WTC11 (cell line): ENCODE data around the gene SLC8B1. TPM values are rescaled to one million over a fixed set of nuclear protein-coding genes. Genes with fewer than 3 reads are reported as not detected.

ENCODE experiments used
- ATAC-seq: fragments of 200-7000 bp; cut with Tn5 transposase; 2 replicates; pipeline ENCODE4 v1.10.0; 2021; ENCODE audit warnings: mild to moderate bottlenecking, moderate library complexity
- CTCF ChIA-PET: fragments of 300-600 bp; sonication (Branson Sonifier 250); formaldehyde crosslinking; loops from one replicate; lab custom pipeline; 2021; ENCODE audit warnings: antibody characterized with exemption; lab: Charles Lee
- POLR2A ChIA-PET: fragments of 350-600 bp; sonication (Branson Sonifier 250); formaldehyde crosslinking; loops from one replicate; lab custom pipeline; 2021; ENCODE audit warnings: antibody characterized with exemption; lab: Charles Lee
- DNase-seq: peaks from one replicate; pipeline ENCODE4 v3.0.0; 2021; ENCODE audit warnings: low spot score
- H3K27ac Mint-ChIP-seq: 2 replicates; pipeline ENCODE4 v1.8.0; 2021; ENCODE audit warnings: mixed read lengths
- H3K27me3 Mint-ChIP-seq: 2 replicates; pipeline ENCODE4 v1.8.0; 2021; ENCODE audit warnings: low read depth, mild to moderate bottlenecking, moderate library complexity, mixed read lengths
- H3K36me3 Mint-ChIP-seq: 2 replicates; pipeline ENCODE4 v1.8.0; 2021; ENCODE audit warnings: mixed read lengths
- H3K4me1 Mint-ChIP-seq: 2 replicates; pipeline ENCODE4 v1.8.0; 2022; ENCODE audit warnings: mixed read lengths
- H3K4me3 Mint-ChIP-seq: 2 replicates; pipeline ENCODE4 v1.8.0; 2021; ENCODE audit warnings: mild to moderate bottlenecking, moderate library complexity, mixed read lengths
- H3K9me3 Mint-ChIP-seq: 2 replicates; pipeline ENCODE4 v1.8.0; 2021; ENCODE audit warnings: mixed read lengths
- FOXJ3 ChIP-seq: sonication (generic); formaldehyde crosslinking; IDR thresholded peaks from 2 replicates; pipeline ENCODE4 v1.9.0; 2021; ENCODE audit warnings: missing genetic modification reagents, mild to moderate bottlenecking, borderline replicate concordance
- NR2C2 ChIP-seq: sonication (generic); formaldehyde crosslinking; IDR thresholded peaks from 2 replicates; pipeline ENCODE4 v1.8.0; 2022; ENCODE audit warnings: mild to moderate bottlenecking, missing genetic modification reagents
- SMAD3 ChIP-seq: sonication (generic); formaldehyde crosslinking; IDR thresholded peaks from 2 replicates; pipeline ENCODE4 v1.8.0; 2022; ENCODE audit warnings: missing genetic modification reagents, mild to moderate bottlenecking, borderline replicate concordance
- SMAD4 ChIP-seq: sonication (generic); formaldehyde crosslinking; IDR thresholded peaks from 2 replicates; pipeline ENCODE4 v1.8.0; 2022; ENCODE audit warnings: mild to moderate bottlenecking, missing genetic modification reagents
- ZNF232 ChIP-seq: sonication (generic); formaldehyde crosslinking; IDR thresholded peaks from 2 replicates; pipeline ENCODE4 v1.8.0; 2022; ENCODE audit warnings: mild to moderate bottlenecking, missing genetic modification reagents
- ZNF671 ChIP-seq: fragments of 250-450 bp; sonication (Bioruptor Pico); IDR thresholded peaks from 2 replicates; pipeline ENCODE4 v1.8.0; 2021; ENCODE audit warnings: mild to moderate bottlenecking
- total RNA-seq: library from RNA; stranded (reverse); gene quantifications from 3 replicates; pipeline ENCODE4 v1.2.3, GENCODE V29; 2021
- TF ChIP-seq, protein P1 (sequence below): sonication (generic); formaldehyde crosslinking; conservative IDR thresholded peaks from 2 replicates; pipeline ENCODE4 v1.8.1; 2022; ENCODE audit warnings: mild to moderate bottlenecking, missing genetic modification reagents
- TF ChIP-seq, protein P2 (sequence below): fragments of 250-450 bp; sonication (Bioruptor Pico); IDR thresholded peaks from 2 replicates; pipeline ENCODE4 v1.9.0; 2021; ENCODE audit warnings: mild to moderate bottlenecking
- TF ChIP-seq, protein P3 (sequence below): fragments of 250-450 bp; sonication (Bioruptor Pico); conservative IDR thresholded peaks from 2 replicates; pipeline ENCODE4 v1.9.0; 2021; ENCODE audit warnings: mild to moderate bottlenecking
- TF ChIP-seq, protein P4 (sequence below): fragments of 250-450 bp; sonication (Bioruptor Pico); IDR thresholded peaks from 2 replicates; pipeline ENCODE4 v1.9.0; 2021; ENCODE audit warnings: mild to moderate bottlenecking, borderline replicate concordance
- TF ChIP-seq, protein P5 (sequence below): sonication (generic); formaldehyde crosslinking; IDR thresholded peaks from 2 replicates; pipeline ENCODE4 v1.8.1; 2023; ENCODE audit warnings: mild to moderate bottlenecking, missing genetic modification reagents

SLC8B1 gene
- total RNA-seq, 1 experiment from 2014 or later = 13.8 TPM

DNA sequence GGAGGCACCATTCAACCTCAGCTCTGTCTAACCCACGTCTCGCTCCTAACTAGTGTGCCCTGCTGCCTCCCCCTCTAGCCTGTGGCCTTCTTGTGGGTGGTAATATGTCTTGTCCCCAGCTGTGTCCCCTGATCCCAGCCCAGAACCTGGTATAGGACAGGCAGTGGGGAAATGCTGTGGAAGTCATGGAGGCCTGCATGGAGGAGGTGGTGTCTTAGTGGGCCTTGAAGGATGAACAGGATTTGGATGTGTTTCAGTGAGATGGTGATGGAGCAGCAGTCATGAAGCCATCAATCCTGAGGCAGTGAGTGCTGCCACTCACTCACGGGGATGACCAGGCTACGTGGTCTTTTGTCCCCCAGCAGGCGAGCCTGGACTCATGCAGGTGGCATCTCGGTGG is 36.9 kb upstream of the SLC8B1 start:
- ChIA-PET CTCF (no interaction called here), POLR2A (no interaction called here)
- ATAC-seq = no peak
- no peak for DNase-seq
- Mint-ChIP-seq H3K27me3 (no peaks in the 10 kb centered on the region), H3K36me3 (peaks cover 14% of the 10 kb centered on the region), H3K27ac (peak overlapping the region; percentile 53), H3K4me1 (no peaks in the 10 kb centered on the region), H3K9me3 (no peaks in the 10 kb centered on the region), H3K4me3 (no peak overlapping the region)
- TF ChIP-seq ZNF232 (CRISPR knock-in tag) (no peak), ZNF671 (no peak), NR2C2 (CRISPR knock-in tag) (no peak), SMAD3 (no peak), SMAD4 (CRISPR knock-in tag) (no peak), FOXJ3 (CRISPR knock-in tag) (no peak)
- TF ChIP-seq, protein P1, sequence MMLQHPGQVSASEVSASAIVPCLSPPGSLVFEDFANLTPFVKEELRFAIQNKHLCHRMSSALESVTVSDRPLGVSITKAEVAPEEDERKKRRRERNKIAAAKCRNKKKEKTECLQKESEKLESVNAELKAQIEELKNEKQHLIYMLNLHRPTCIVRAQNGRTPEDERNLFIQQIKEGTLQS (CRISPR knock-in tag) = no peak
- TF ChIP-seq, protein P2, sequence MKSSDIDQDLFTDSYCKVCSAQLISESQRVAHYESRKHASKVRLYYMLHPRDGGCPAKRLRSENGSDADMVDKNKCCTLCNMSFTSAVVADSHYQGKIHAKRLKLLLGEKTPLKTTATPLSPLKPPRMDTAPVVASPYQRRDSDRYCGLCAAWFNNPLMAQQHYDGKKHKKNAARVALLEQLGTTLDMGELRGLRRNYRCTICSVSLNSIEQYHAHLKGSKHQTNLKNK (CRISPR knock-in tag) = no peak
- TF ChIP-seq, protein P3, sequence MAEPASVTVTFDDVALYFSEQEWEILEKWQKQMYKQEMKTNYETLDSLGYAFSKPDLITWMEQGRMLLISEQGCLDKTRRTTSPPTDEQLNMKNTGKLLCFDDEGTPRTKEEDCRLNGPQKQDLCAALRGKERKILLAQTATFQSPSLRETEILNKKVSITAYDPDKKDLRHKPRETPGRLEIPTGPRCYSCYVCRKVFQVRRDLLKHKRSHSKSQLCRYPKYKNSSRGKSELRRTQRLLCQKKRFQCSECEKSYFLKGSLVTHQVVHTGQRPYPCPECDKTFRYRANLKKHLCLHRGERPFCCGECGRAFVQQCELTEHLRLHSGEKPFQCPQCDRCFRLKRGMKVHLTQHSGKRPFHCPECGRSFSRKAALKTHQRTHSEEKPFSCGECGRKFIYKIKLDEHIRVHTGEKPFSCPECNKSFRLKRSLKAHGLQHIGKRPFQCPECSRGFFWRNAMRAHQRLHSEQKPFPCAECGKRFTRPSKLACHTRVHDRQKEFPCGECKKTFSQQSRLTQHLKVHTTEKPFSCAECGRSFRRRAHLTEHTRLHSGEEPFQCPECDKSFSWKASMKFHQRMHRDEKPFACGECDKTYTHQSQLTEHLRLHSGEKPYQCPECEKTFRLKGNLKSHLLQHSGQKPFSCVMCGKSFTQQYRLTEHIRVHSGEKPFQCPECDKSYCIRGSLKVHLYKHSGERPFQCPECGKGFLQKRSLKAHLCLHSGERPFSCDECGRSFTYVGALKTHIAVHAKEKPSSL (CRISPR knock-in tag) = no peak
- TF ChIP-seq, protein P4, sequence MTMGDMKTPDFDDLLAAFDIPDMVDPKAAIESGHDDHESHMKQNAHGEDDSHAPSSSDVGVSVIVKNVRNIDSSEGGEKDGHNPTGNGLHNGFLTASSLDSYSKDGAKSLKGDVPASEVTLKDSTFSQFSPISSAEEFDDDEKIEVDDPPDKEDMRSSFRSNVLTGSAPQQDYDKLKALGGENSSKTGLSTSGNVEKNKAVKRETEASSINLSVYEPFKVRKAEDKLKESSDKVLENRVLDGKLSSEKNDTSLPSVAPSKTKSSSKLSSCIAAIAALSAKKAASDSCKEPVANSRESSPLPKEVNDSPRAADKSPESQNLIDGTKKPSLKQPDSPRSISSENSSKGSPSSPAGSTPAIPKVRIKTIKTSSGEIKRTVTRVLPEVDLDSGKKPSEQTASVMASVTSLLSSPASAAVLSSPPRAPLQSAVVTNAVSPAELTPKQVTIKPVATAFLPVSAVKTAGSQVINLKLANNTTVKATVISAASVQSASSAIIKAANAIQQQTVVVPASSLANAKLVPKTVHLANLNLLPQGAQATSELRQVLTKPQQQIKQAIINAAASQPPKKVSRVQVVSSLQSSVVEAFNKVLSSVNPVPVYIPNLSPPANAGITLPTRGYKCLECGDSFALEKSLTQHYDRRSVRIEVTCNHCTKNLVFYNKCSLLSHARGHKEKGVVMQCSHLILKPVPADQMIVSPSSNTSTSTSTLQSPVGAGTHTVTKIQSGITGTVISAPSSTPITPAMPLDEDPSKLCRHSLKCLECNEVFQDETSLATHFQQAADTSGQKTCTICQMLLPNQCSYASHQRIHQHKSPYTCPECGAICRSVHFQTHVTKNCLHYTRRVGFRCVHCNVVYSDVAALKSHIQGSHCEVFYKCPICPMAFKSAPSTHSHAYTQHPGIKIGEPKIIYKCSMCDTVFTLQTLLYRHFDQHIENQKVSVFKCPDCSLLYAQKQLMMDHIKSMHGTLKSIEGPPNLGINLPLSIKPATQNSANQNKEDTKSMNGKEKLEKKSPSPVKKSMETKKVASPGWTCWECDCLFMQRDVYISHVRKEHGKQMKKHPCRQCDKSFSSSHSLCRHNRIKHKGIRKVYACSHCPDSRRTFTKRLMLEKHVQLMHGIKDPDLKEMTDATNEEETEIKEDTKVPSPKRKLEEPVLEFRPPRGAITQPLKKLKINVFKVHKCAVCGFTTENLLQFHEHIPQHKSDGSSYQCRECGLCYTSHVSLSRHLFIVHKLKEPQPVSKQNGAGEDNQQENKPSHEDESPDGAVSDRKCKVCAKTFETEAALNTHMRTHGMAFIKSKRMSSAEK (CRISPR knock-in tag) = no peak

DNA sequence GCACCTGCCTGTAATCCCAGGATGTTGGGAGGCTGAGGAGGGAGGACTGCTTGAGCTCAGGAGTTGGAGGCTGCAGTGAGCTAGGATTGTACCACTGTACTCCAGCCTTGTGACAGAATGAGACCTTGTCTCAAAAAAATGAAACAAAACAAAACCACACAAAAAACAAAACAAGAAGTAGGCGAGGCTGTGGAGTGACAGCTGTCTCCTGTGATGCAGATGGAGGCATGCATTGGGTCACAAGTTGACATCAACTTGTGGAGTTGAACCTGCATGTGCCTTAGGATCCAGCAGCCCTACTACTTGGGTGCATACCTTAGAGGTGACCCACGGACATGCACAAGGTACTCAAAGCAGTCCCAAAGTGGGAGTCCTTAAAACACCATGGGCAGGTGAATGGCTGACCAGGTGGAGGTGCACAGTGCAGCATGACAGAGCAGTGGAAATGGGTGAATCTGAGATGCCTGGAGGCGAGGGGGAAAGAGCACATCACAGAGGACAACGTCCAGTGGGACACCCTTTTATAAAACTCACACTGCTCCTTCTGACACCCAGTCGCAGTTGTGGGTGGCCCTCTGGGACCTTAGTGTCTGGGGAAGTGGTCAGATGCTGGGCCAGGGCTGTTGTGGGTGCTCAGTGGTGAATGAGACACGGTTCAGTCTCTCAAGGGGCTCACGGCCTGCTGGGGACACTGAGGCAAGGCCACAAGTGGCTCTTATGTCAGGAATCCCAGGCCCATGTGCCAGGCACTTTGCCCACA is 36.2 kb upstream of the SLC8B1 start:
- Mint-ChIP-seq H3K27ac (no peak overlapping the region), H3K27me3 (no peaks in the 10 kb centered on the region), H3K4me3 (no peak overlapping the region), H3K4me1 (no peaks in the 10 kb centered on the region), H3K36me3 (peaks cover 14% of the 10 kb centered on the region), H3K9me3 (no peaks in the 10 kb centered on the region)
- ATAC-seq = no peak
- POLR2A ChIA-PET = no interaction called here
- TF ChIP-seq, protein P5, sequence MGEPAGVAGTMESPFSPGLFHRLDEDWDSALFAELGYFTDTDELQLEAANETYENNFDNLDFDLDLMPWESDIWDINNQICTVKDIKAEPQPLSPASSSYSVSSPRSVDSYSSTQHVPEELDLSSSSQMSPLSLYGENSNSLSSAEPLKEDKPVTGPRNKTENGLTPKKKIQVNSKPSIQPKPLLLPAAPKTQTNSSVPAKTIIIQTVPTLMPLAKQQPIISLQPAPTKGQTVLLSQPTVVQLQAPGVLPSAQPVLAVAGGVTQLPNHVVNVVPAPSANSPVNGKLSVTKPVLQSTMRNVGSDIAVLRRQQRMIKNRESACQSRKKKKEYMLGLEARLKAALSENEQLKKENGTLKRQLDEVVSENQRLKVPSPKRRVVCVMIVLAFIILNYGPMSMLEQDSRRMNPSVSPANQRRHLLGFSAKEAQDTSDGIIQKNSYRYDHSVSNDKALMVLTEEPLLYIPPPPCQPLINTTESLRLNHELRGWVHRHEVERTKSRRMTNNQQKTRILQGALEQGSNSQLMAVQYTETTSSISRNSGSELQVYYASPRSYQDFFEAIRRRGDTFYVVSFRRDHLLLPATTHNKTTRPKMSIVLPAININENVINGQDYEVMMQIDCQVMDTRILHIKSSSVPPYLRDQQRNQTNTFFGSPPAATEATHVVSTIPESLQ (CRISPR knock-in tag) = no peak
- CTCF ChIA-PET = no interaction called here
- no peak for DNase-seq
